ENCODE measurements around the gene GCNT4. TPM values are rescaled to one million over a fixed set of nuclear protein-coding genes. Genes with fewer than 3 reads are reported as not detected.

Gene GCNT4
- total RNA-seq, 1 experiment from 2014 or later = under 0.01 TPM

- Histone ChIP-seq H3K27me3 (ENCODE audit: low read length) (no peaks in the 10 kb centered on the region), H3K9me2 (replicated peaks; ENCODE audit: low read length) (no peaks in the 10 kb centered on the region), H3K9me3 (ENCODE audit: low read length) (no peaks in the 10 kb centered on the region), H3K27ac (ENCODE audit: low read length) (no peak overlapping the region), H3K4me1 (ENCODE audit: insufficient read depth, low read length) (no peaks in the 10 kb centered on the region), H3F3A (ENCODE audit: low read length, unreplicated experiment) (no peaks in the 10 kb centered on the region), H3K4me3 (ENCODE audit: low read length) (no peak overlapping the region), H3K36me3 (ENCODE audit: low read depth, low read length) (no peaks in the 10 kb centered on the region), H3K4me2 (ENCODE audit: low read length) (no peak overlapping the region), H3K79me2 (ENCODE audit: low read length) (no peaks in the 10 kb centered on the region), H3K9ac (ENCODE audit: low read length) (no peak overlapping the region), H4K20me1 (ENCODE audit: low read length) (no peaks in the 10 kb centered on the region), H2AFZ (ENCODE audit: low read length) (no peak overlapping the region)
- ChIA-PET POLR2A (ENCODE audit: unreplicated experiment) (no interaction called here), CTCF (no interaction called here)
- TF ChIP-seq CTCF (conservative IDR thresholded peaks at IDR 0.05; ENCODE audit: low read depth, low read length) (no peak), EZH2 (IDR thresholded peaks at IDR 0.05; ENCODE audit: low read length, unreplicated experiment) (no peak), EZH2phosphoT487 (IDR thresholded peaks at IDR 0.05; ENCODE audit: borderline replicate concordance, low read length) (no peak)
- intact Hi-C loops (cut with micrococcal nuclease) = no loop called here
- ATAC-seq = no peak
- BruUV-seq (replicated peaks) = no TSS peak
- no peak for DNase-seq
These were observed 10.7 kb upstream of the GCNT4 start for GRCh38 chr5:75062925-75063531.

- intact Hi-C loops (cut with micrococcal nuclease) = loop anchor here (10.0 kb wide), 1 partner anchor 175 kb away; the partner anchor contains the start of gene ANKRD31
- Histone ChIP-seq H3K27ac (ENCODE audit: low read length) (no peak overlapping the region), H3K9me3 (ENCODE audit: low read length) (no peaks in the 10 kb centered on the region), H2AFZ (ENCODE audit: low read length) (no peak overlapping the region), H3K4me1 (ENCODE audit: insufficient read depth, low read length) (no peaks in the 10 kb centered on the region), H4K20me1 (ENCODE audit: low read length) (no peaks in the 10 kb centered on the region), H3K36me3 (ENCODE audit: low read depth, low read length) (no peaks in the 10 kb centered on the region), H3F3A (ENCODE audit: low read length, unreplicated experiment) (no peaks in the 10 kb centered on the region), H3K4me3 (ENCODE audit: low read length) (no peak overlapping the region), H3K9ac (ENCODE audit: low read length) (no peak overlapping the region), H3K79me2 (ENCODE audit: low read length) (no peaks in the 10 kb centered on the region), H3K27me3 (ENCODE audit: low read length) (no peaks in the 10 kb centered on the region), H3K9me2 (replicated peaks; ENCODE audit: low read length) (no peaks in the 10 kb centered on the region), H3K4me2 (ENCODE audit: low read length) (no peak overlapping the region)
- ATAC-seq = no peak
- DNase-seq = no peak
- ChIA-PET POLR2A (ENCODE audit: unreplicated experiment) (no interaction called here), CTCF (no interaction called here)
- no TSS peak for BruUV-seq (replicated peaks)
- TF ChIP-seq EZH2phosphoT487 (IDR thresholded peaks at IDR 0.05; ENCODE audit: borderline replicate concordance, low read length) = no peak
- no peak for TF ChIP-seq CTCF (conservative IDR thresholded peaks at IDR 0.05; ENCODE audit: low read depth, low read length)
- no peak for TF ChIP-seq EZH2 (IDR thresholded peaks at IDR 0.05; ENCODE audit: low read length, unreplicated experiment)
These were observed 7.7 kb upstream of the GCNT4 start for GRCh38 chr5:75059912-75060545.

GRCh38 chr5:75058986-75059535, 6.7 kb upstream of the GCNT4 start:
- no peaks in the 10 kb centered on the region for H3K9me3 ChIP-seq (ENCODE audit: low read length)
- H3K79me2 ChIP-seq (ENCODE audit: low read length) = no peaks in the 10 kb centered on the region
- H3F3A ChIP-seq (ENCODE audit: low read length, unreplicated experiment) = no peaks in the 10 kb centered on the region
- TF ChIP-seq EZH2phosphoT487 (IDR thresholded peaks at IDR 0.05; ENCODE audit: borderline replicate concordance, low read length) (no peak), CTCF (conservative IDR thresholded peaks at IDR 0.05; ENCODE audit: low read depth, low read length) (no peak), EZH2 (IDR thresholded peaks at IDR 0.05; ENCODE audit: low read length, unreplicated experiment) (no peak)
- H4K20me1 ChIP-seq (ENCODE audit: low read length) = no peaks in the 10 kb centered on the region
- H3K4me2 ChIP-seq (ENCODE audit: low read length) = no peak overlapping the region
- H3K36me3 ChIP-seq (ENCODE audit: low read depth, low read length) = no peaks in the 10 kb centered on the region
- ChIA-PET POLR2A (ENCODE audit: unreplicated experiment) (no interaction called here), CTCF (no interaction called here)
- H3K9me2 ChIP-seq (replicated peaks; ENCODE audit: low read length) = no peaks in the 10 kb centered on the region
- no peaks in the 10 kb centered on the region for H3K4me1 ChIP-seq (ENCODE audit: insufficient read depth, low read length)
- no TSS peak for BruUV-seq (replicated peaks)
- no peak overlapping the region for H3K27ac ChIP-seq (ENCODE audit: low read length)
- no peaks in the 10 kb centered on the region for H3K27me3 ChIP-seq (ENCODE audit: low read length)
- peak; percentile 55 for ATAC-seq
- H2AFZ ChIP-seq (ENCODE audit: low read length) = no peak overlapping the region
- no peak overlapping the region for H3K4me3 ChIP-seq (ENCODE audit: low read length)
- peak; percentile 9 for DNase-seq
- H3K9ac ChIP-seq (ENCODE audit: low read length) = no peak overlapping the region
- intact Hi-C loops (cut with micrococcal nuclease) = loop anchor here (10.0 kb wide), 1 partner anchor 176 kb away; the partner anchor contains the start of gene ANKRD31
